NB4 (cell line): ENCODE results near the gene UTP25.

Experiments used
- MAX ChIP-seq: IDR thresholded peaks from 2 replicates; pipeline ENCODE4 v1.6.1; 2011; ENCODE audit warnings: low read depth, low read length
- MYC ChIP-seq: IDR thresholded peaks from 2 replicates; pipeline ENCODE4 v1.6.1; 2011; ENCODE audit warnings: low read depth, low read length
- POLR2A ChIP-seq: IDR thresholded peaks from 2 replicates; pipeline ENCODE4 v1.6.1; 2011; ENCODE audit warnings: mild to moderate bottlenecking; ENCODE audit not compliant: insufficient read length; ENCODE audit errors: extremely low read depth
- TF ChIP-seq, protein P1 (sequence below): IDR thresholded peaks from one replicate; pipeline ENCODE4 v1.5.1; 2012; ENCODE audit warnings: low read depth, low read length

DNA sequence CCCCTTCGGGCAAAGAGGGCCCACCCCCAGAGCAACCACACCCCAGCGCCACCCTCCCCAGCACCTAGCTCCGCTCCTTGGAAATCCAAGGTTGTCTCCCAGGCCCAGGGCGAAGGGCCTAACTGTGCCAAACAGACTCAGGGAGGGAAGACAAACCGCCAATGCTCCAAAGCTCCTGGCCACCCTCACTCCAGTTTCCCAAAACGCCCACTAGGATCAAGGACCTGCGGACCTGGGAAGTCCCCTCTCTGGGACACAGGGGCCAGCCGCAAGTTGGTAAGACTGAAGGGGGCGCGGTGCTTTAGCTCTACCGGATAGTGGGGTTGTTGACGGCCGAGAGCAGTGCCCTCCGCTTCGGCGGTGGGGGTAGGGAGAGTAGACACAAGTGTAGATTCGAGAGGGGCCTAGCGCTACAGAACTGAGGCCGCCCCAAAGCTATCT lies 22.4 kb upstream of the UTP25 start:
- TF ChIP-seq, protein P1, sequence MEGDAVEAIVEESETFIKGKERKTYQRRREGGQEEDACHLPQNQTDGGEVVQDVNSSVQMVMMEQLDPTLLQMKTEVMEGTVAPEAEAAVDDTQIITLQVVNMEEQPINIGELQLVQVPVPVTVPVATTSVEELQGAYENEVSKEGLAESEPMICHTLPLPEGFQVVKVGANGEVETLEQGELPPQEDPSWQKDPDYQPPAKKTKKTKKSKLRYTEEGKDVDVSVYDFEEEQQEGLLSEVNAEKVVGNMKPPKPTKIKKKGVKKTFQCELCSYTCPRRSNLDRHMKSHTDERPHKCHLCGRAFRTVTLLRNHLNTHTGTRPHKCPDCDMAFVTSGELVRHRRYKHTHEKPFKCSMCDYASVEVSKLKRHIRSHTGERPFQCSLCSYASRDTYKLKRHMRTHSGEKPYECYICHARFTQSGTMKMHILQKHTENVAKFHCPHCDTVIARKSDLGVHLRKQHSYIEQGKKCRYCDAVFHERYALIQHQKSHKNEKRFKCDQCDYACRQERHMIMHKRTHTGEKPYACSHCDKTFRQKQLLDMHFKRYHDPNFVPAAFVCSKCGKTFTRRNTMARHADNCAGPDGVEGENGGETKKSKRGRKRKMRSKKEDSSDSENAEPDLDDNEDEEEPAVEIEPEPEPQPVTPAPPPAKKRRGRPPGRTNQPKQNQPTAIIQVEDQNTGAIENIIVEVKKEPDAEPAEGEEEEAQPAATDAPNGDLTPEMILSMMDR = no peak
- TF ChIP-seq POLR2A (no peak), MYC (no peak), MAX (no peak)
